Kidney (tissue), 14 donors: Measurements from ENCODE around the gene GPER1. TPM values are rescaled to one million over a fixed set of nuclear protein-coding genes. Genes with fewer than 3 reads are reported as not detected.
A peak's percentile ranks its signal among the peaks of the same experiment; 100 is the strongest.

Experiments used
- DNase-seq, 5 donors: peaks; one replicate each; pipeline ENCODE4 v3.0.0-alpha.2; 2013 to 2020
- FAIRE-seq: peaks from 2 replicates; lab custom pipeline; 2012; peaks lifted over from hg19 to GRCh38; lab: Jason Lieb, UNC
- H3K27ac ChIP-seq, 2 donors: one replicate each; pipeline ENCODE4 v1.7.0; 2013; ENCODE audit warnings: low read depth in 2 of 2, low read length in 2 of 2, inconsistent platforms in 1 of 2
- H3K27me3 ChIP-seq: one replicate; pipeline ENCODE4 v1.7.1; 2013; ENCODE audit warnings: low read length, inconsistent platforms; ENCODE audit not compliant: control insufficient read depth, insufficient read depth
- H3K36me3 ChIP-seq, 3 donors: one replicate each; pipeline versions ENCODE4 v1.7.0 to v1.7.1; 2013; ENCODE audit warnings: low read length in 3 of 3, control low read depth in 1 of 3, inconsistent platforms in 1 of 3; ENCODE audit not compliant: insufficient read depth in 3 of 3, control insufficient read depth in 2 of 3
- H3K4me1 ChIP-seq, 3 donors: one replicate each; pipeline versions ENCODE4 v1.7.0 to v1.7.1; 2013; ENCODE audit warnings: low read length in 3 of 3, inconsistent platforms in 1 of 3, low read depth in 1 of 3; ENCODE audit not compliant: control insufficient read depth in 2 of 3, insufficient read depth in 2 of 3
- H3K4me3 ChIP-seq, 3 donors: one replicate each; pipeline versions ENCODE4 v1.7.0 to v1.8.1; 2013; ENCODE audit warnings: low read length in 3 of 3, control low read depth in 1 of 3, inconsistent platforms in 1 of 3
- H3K9ac ChIP-seq, 3 donors: one replicate each; pipeline versions ENCODE4 v1.7.0 to v1.7.1; 2013; ENCODE audit warnings: low read length in 3 of 3, control low read depth in 1 of 3, inconsistent platforms in 1 of 3
- H3K9me3 ChIP-seq, 3 donors: one replicate each; pipeline versions ENCODE4 v1.7.0 to v1.7.1; 2013; ENCODE audit warnings: low read length in 3 of 3, control low read depth in 1 of 3, inconsistent platforms in 1 of 3; ENCODE audit not compliant: control insufficient read depth in 2 of 3, insufficient read depth in 1 of 3
- CTCF ChIP-seq: IDR thresholded peaks from 3 replicates; pipeline ENCODE4 v1.5.1; 2012; ENCODE audit warnings: mild to moderate bottlenecking, moderate library complexity, borderline replicate concordance; ENCODE audit not compliant: insufficient read depth; ENCODE audit errors: extremely low read depth
- intact Hi-C: fragments of 100-400 bp; cut with DNase I; formaldehyde crosslinking; loops from one replicate; pipeline ENCODE4 v1.11.1; 2022
- polyA plus RNA-seq: library from polyadenylated mRNA; stranded (reverse); fragments of 350-450 nt; fragmentation: Illumina TruSeq; extraction: RNeasy Lipid Tissue Mini Kit (QIAGEN cat#74804); gene quantifications from one replicate; pipeline ENCODE4 v1.2.3, GENCODE V29; 2014; ENCODE audit warnings: low read depth, low replicate concordance; ENCODE audit not compliant: insufficient read depth
- total RNA-seq: library from RNA; stranded (reverse); fragmentation: NEBNext Ultra II Directional; extraction: Animal tissue kit (Norgen Biotek cat#: 25700); gene quantifications from one replicate; pipeline ENCODE4 v1.2.1, GENCODE V29; 2021
- donor health status: control.
- donor health status: control.
- donor health status: control.
- donor health status: control.
- donor health status: control.
- donor health status: DM: yes; HTN: yes; CAD: no.
- donor health status: Normal renal cell carcinoma (clear cell type).

The GPER1 gene
- total and polyA plus RNA-seq, 2 donors from 2014 or later: 4.8 to 5.2 TPM

- Histone ChIP-seq H3K27ac (no peak overlapping the region), H3K36me3 (peaks cover 0 to 2% (median 0%) of the 10 kb centered on the region in 3 donors), H3K9me3 (peaks cover 0 to 2% (median 0%) of the 10 kb centered on the region in 3 donors), H3K9ac (no peak overlapping the region), H3K4me1 (peaks cover 0 to 7% (median 0%) of the 10 kb centered on the region in 3 donors), H3K4me3 (no peak overlapping the region), H3K27me3 (no peaks in the 10 kb centered on the region)
- FAIRE-seq (no peak), DNase-seq (no peak)
- TF ChIP-seq CTCF: no peak
- intact Hi-C loops: no loop called here
Observed at GRCh38 chr7:1068013-1068412, 19.9 kb upstream of the GPER1 start.

- intact Hi-C loops: no loop called here
- FAIRE-seq: no peak
Observed at GRCh38 chr7:1068619-1069018, 19.3 kb upstream of the GPER1 start.

GRCh38 chr7:1070544-1071011 is 17.3 kb upstream of the GPER1 start:
- Histone ChIP-seq H3K4me1 (peaks cover 0 to 6% (median 0%) of the 10 kb centered on the region in 3 donors), H3K27me3 (no peaks in the 10 kb centered on the region), H3K9ac (no peak overlapping the region), H3K9me3 (peaks cover 0 to 2% (median 0%) of the 10 kb centered on the region in 3 donors), H3K4me3 (peak overlapping the region in 1 of 3 donors; percentile 26), H3K36me3 (peaks cover 0 to 2% (median 0%) of the 10 kb centered on the region in 3 donors), H3K27ac (no peak overlapping the region)
- intact Hi-C loops: no loop called here
- no peak for TF ChIP-seq CTCF
- DNase-seq: no peak
- no peak for FAIRE-seq

More at GRCh38 chr7:1068619-1069018, 19.3 kb upstream of the GPER1 start:
- H3K27me3 ChIP-seq: no peaks in the 10 kb centered on the region
- no peak for TF ChIP-seq CTCF
- peaks cover 0 to 2% (median 0%) of the 10 kb centered on the region in 3 donors for H3K9me3 ChIP-seq
- peaks cover 0 to 2% (median 0%) of the 10 kb centered on the region in 3 donors for H3K36me3 ChIP-seq
- no peak overlapping the region for H3K9ac ChIP-seq
- no peak for DNase-seq
- no peak overlapping the region for H3K27ac ChIP-seq
- H3K4me1 ChIP-seq: peaks cover 0 to 9% (median 0%) of the 10 kb centered on the region in 3 donors
- no peak overlapping the region for H3K4me3 ChIP-seq

- Histone ChIP-seq H3K9ac (no peak overlapping the region), H3K4me1 (peaks cover 0 to 6% (median 0%) of the 10 kb centered on the region in 3 donors), H3K27ac (no peak overlapping the region), H3K9me3 (peaks cover 0 to 2% (median 0%) of the 10 kb centered on the region in 3 donors), H3K4me3 (no peak overlapping the region), H3K27me3 (no peaks in the 10 kb centered on the region), H3K36me3 (peaks cover 0 to 2% (median 0%) of the 10 kb centered on the region in 3 donors)
- DNase-seq (no peak), FAIRE-seq (no peak)
- no peak for TF ChIP-seq CTCF
- intact Hi-C loops: no loop called here
Observed at GRCh38 chr7:1071731-1072254, 16.1 kb upstream of the GPER1 start.
